Fibroblast of the aortic adventitia (primary cell): ENCODE measurements around the gene DCDC2. TPM values are rescaled to one million over a fixed set of nuclear protein-coding genes. Genes with fewer than 3 reads are reported as not detected.

Experiments used
- DNase-seq: peaks from one replicate; pipeline ENCODE4 v3.0.0-alpha.2; 2010; ENCODE audit warnings: low read depth
- H3K4me3 ChIP-seq: 2 replicates; pipeline ENCODE4 v1.5.1; 2011; ENCODE audit warnings: low read depth, mild to moderate bottlenecking, control low read depth, low read length, moderate library complexity
- total RNA-seq: library from RNA; depleted of rRNA; stranded (reverse); fragments of >200 nt; gene quantifications from 2 replicates; pipeline ENCODE4 v1.2.3, GENCODE V29; 2012; ENCODE audit warnings: low replicate concordance
- TF ChIP-seq, protein P1 (sequence below): IDR thresholded peaks from 2 replicates; pipeline ENCODE4 v1.5.1; 2011; ENCODE audit warnings: mild to moderate bottlenecking, low read length, control low read depth, inconsistent platforms; ENCODE audit not compliant: insufficient read depth

The DCDC2 gene
- total RNA-seq, 1 donor = not detected

GRCh38 chr6:24186349-24186748, 171.5 kb downstream of the DCDC2 start:
- TF ChIP-seq, protein P1, sequence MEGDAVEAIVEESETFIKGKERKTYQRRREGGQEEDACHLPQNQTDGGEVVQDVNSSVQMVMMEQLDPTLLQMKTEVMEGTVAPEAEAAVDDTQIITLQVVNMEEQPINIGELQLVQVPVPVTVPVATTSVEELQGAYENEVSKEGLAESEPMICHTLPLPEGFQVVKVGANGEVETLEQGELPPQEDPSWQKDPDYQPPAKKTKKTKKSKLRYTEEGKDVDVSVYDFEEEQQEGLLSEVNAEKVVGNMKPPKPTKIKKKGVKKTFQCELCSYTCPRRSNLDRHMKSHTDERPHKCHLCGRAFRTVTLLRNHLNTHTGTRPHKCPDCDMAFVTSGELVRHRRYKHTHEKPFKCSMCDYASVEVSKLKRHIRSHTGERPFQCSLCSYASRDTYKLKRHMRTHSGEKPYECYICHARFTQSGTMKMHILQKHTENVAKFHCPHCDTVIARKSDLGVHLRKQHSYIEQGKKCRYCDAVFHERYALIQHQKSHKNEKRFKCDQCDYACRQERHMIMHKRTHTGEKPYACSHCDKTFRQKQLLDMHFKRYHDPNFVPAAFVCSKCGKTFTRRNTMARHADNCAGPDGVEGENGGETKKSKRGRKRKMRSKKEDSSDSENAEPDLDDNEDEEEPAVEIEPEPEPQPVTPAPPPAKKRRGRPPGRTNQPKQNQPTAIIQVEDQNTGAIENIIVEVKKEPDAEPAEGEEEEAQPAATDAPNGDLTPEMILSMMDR = no peak
- H3K4me3 ChIP-seq = no peak overlapping the region
- DNase-seq = no peak

GRCh38 chr6:24183584-24183983, 174.3 kb downstream of the DCDC2 start:
- TF ChIP-seq, protein P1 = no peak
- DNase-seq = no peak
- H3K4me3 ChIP-seq = no peak overlapping the region

GRCh38 chr6:24157886-24158285, 200.0 kb downstream of the DCDC2 start:
- TF ChIP-seq, protein P1 = no peak
- no peak overlapping the region for H3K4me3 ChIP-seq
- no peak for DNase-seq

- TF ChIP-seq, protein P1 = no peak
- no peak overlapping the region for H3K4me3 ChIP-seq
- DNase-seq = peak; percentile 1
Observed at GRCh38 chr6:24154121-24154520, 203.7 kb downstream of the DCDC2 start.

DNA sequence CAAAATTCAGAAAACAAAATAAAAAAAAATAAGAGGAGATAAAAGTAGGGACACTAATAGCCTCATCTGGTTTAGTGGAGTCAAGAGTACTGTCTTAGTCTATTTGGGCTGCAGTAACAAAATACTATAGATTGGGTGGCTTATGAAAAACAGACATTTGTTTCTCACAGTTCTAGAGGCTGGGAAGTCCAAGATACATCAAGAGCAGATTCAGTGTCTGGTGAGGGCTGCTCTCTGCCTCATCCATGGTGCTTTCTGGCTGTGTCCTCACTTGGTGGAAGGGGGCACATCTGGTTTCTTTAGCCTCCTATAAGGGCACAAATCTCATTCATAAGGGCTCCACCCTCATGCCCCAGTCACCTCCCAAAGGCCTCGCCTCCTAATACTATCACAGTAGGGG, 205.8 kb downstream of the DCDC2 start:
- TF ChIP-seq, protein P1 = no peak
- no peak overlapping the region for H3K4me3 ChIP-seq
- DNase-seq = no peak

- TF ChIP-seq, protein P1 = no peak
- H3K4me3 ChIP-seq = no peak overlapping the region
- DNase-seq = no peak
Observed at GRCh38 chr6:24149836-24150235, 208.0 kb downstream of the DCDC2 start.

GRCh38 chr6:24149296-24149695, 208.6 kb downstream of the DCDC2 start:
- TF ChIP-seq, protein P1 = no peak
- no peak for DNase-seq
- H3K4me3 ChIP-seq = no peak overlapping the region
